HL-60 (cell line): Measurements from ENCODE around the gene PUDP.

ENCODE experiments used
- DNase-seq, 2 experiments: peaks; one replicate each; pipeline ENCODE4 v3.0.0-alpha.2; 2010 to 2020; ENCODE audit warnings: low read depth in 1 of 2, low spot score in 1 of 2
- H3K27ac ChIP-seq: fragments of 250-450 bp; sonication (Bioruptor Pico); replicated peaks from 2 replicates; pipeline ENCODE4 v1.5.1; 2020; ENCODE audit warnings: mild to moderate bottlenecking, moderate library complexity
- H3K27me3 ChIP-seq: fragments of 250-450 bp; sonication (Bioruptor Pico); 2 replicates; pipeline ENCODE4 v1.5.1; 2021; ENCODE audit warnings: mild to moderate bottlenecking, moderate library complexity; ENCODE audit not compliant: insufficient read depth, poor library complexity, severe bottlenecking
- H3K4me3 ChIP-seq: replicated peaks from 2 replicates; pipeline ENCODE4 v1.5.1; 2011; ENCODE audit warnings: mild to moderate bottlenecking, control low read depth, low read length; ENCODE audit not compliant: insufficient read depth
- CTCF ChIP-seq: IDR thresholded peaks from one replicate; pipeline ENCODE4 v1.5.1; 2011; ENCODE audit warnings: low read length, control low read depth, inconsistent platforms; ENCODE audit not compliant: insufficient read depth
- GABPA ChIP-seq: IDR thresholded peaks from 2 replicates; pipeline ENCODE4 v1.6.1; 2012; ENCODE audit warnings: low read depth
- POLR2AphosphoS5 ChIP-seq: IDR thresholded peaks from 2 replicates; pipeline ENCODE4 v1.6.1; 2012; ENCODE audit warnings: low read depth
- REST ChIP-seq: IDR thresholded peaks from 2 replicates; pipeline ENCODE4 v1.6.1; 2012; ENCODE audit warnings: low read depth; ENCODE audit not compliant: insufficient replicate concordance
- SPI1 ChIP-seq: IDR thresholded peaks from 2 replicates; pipeline ENCODE4 v1.6.1; 2012; ENCODE audit warnings: low read depth, mild to moderate bottlenecking, borderline replicate concordance

PUDP gene

DNA sequence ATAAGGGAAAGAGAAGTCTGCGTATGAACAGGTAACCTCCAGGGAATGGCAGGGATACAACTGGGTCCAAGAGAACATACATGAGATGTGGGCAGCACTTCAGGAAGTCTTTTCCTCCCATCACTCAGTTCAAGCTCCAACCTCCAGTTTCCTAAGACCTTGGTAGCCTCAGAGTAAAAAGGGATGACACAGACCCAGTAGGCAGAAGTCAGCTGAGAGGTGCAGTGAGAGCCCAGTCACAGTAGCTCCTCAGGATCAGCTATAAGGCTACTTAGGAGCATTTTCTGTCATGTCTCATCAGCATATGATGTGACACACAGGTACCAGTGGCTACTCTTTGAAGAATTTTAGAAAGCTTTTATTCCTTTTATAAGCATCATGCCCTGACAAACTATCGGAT, 13.0 kb downstream of the PUDP start:
- no peak overlapping the region for H3K4me3 ChIP-seq
- TF ChIP-seq REST, result no peak
- TF ChIP-seq SPI1, result no peak
- TF ChIP-seq GABPA, result no peak
- TF ChIP-seq POLR2AphosphoS5, result no peak
- no peak for TF ChIP-seq CTCF
- no peak for DNase-seq
- no peaks in the 10 kb centered on the region for H3K27me3 ChIP-seq
- no peak overlapping the region for H3K27ac ChIP-seq

- Histone ChIP-seq H3K27me3 (no peaks in the 10 kb centered on the region), H3K4me3 (no peak overlapping the region), H3K27ac (0 out of 2 replicates have a peak overlapping the region, but pooled peaks have one; percentile 20)
- DNase-seq, result peak; percentile 6 to 29
- no peak for TF ChIP-seq SPI1
- TF ChIP-seq REST, result no peak
- TF ChIP-seq POLR2AphosphoS5, result no peak
- TF ChIP-seq GABPA, result no peak
- TF ChIP-seq CTCF, result no peak
Measured at GRCh38 chrX:7133050-7133440, 14.9 kb downstream of the PUDP start.

DNA sequence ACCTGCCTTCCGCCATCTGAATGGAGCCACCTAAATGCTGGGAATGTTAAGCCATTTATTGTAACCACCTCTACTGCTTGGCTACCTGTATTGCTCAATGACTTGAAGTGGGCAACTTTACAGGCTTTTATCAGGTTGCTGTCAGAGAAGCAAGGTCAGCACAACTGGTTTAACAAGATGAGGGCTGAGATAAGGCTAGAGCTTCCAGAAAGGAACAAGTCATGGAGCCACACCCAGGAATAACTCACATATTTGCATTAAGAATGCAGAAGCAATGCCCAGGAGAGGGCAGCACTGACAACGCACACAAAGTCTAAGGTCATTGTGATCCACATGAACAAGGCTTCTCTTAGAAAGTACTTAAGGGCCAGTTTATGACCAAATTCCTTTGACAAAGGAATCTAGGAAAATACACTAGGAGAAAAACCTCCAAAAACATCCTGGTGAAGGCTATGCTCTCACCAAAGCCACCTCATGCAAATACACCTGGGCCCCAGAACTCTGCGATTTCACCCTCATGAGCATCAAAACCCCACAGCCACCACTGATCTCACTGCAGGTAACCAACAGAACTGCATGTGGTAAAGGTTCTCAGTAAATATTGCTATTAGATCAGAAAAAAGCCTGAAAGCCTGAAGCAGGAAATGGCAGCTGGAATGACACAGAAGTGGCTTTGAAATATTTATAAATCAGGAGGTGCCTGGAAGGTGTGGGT, 15.5 kb downstream of the PUDP start:
- TF ChIP-seq POLR2AphosphoS5 (no peak), SPI1 (no peak), REST (no peak), GABPA (no peak), CTCF (no peak)
- DNase-seq, result peak; percentile 15 to 25
- Histone ChIP-seq H3K4me3 (no peak overlapping the region), H3K27ac (0 out of 2 replicates have a peak overlapping the region, but pooled peaks have one; percentile 20), H3K27me3 (no peaks in the 10 kb centered on the region)
